HEK293 (cell line): ENCODE data around the gene CASP10.

ENCODE experiments used
- CTCF ChIA-PET: fragments of 350-600 bp; formaldehyde crosslinking; extraction: SDS; loops from one replicate; lab custom pipeline; 2021; ENCODE audit warnings: antibody characterized with exemption; lab: Yijun Ruan, JAX
- POLR2A ChIA-PET: fragments of 300-600 bp; formaldehyde crosslinking; extraction: SDS; loops from one replicate; lab custom pipeline; 2020; ENCODE audit warnings: antibody characterized with exemption, inconsistent platforms; lab: Yijun Ruan, JAX
- H3K27ac ChIP-seq: fragments of 200-500 bp; sonication (Bioruptor generic); 2 replicates; pipeline ENCODE4 v1.5.1; 2014; ENCODE audit warnings: low read depth, low read length, control low read depth, inconsistent platforms; ENCODE audit errors: extremely low read depth
- H3K36me3 ChIP-seq, 2 experiments: fragments of 200-500 bp in 1 of 2; sonication (Bioruptor generic) in 1 of 2; 1 replicate in 1 of 2; 2 replicates in 1 of 2; pipeline ENCODE4 v1.5.1; 2014 to 2017; ENCODE audit warnings: inconsistent platforms in 2 of 2, low read length in 2 of 2; ENCODE audit not compliant: control insufficient read depth in 2 of 2, insufficient read depth in 1 of 2
- H3K4me1 ChIP-seq: fragments of 200-500 bp; sonication (Bioruptor generic); 2 replicates; pipeline ENCODE4 v1.5.1; 2014; ENCODE audit warnings: mild to moderate bottlenecking, low read length, inconsistent platforms; ENCODE audit not compliant: control insufficient read depth, insufficient read depth
- H3K4me3 ChIP-seq: 2 replicates; pipeline ENCODE4 v1.5.1; 2011; ENCODE audit warnings: low read depth, mild to moderate bottlenecking, control low read depth, low read length, moderate library complexity
- H3K9me3 ChIP-seq: fragments of 200-500 bp; sonication (Bioruptor generic); 2 replicates; pipeline ENCODE4 v1.5.1; 2014; ENCODE audit warnings: low read depth, low read length, inconsistent platforms; ENCODE audit not compliant: control insufficient read depth, insufficient read depth
- AEBP2 ChIP-seq: fragments of 450-650 bp; formaldehyde crosslinking; IDR thresholded peaks from 2 replicates; pipeline ENCODE4 v1.5.1; 2016; ENCODE audit warnings: missing biosample characterization, missing genetic modification characterization, borderline replicate concordance
- BCL11B ChIP-seq: fragments of 450-650 bp; formaldehyde crosslinking; IDR thresholded peaks from 2 replicates; pipeline ENCODE4 v1.5.1; 2016; ENCODE audit warnings: low read depth, missing biosample characterization, missing genetic modification characterization
- GLI4 ChIP-seq: fragments of 450-650 bp; formaldehyde crosslinking; IDR thresholded peaks from 2 replicates; pipeline ENCODE4 v1.5.1; 2016; ENCODE audit warnings: missing biosample characterization, missing genetic modification characterization
- GLIS2 ChIP-seq: fragments of 450-650 bp; formaldehyde crosslinking; IDR thresholded peaks from 2 replicates; pipeline ENCODE4 v1.5.1; 2016; ENCODE audit warnings: missing biosample characterization, missing genetic modification characterization
- HOXA7 ChIP-seq: sonication (generic); formaldehyde crosslinking; IDR thresholded peaks from 2 replicates; pipeline ENCODE4 v1.8.1; 2022; ENCODE audit warnings: missing genetic modification reagents, borderline replicate concordance
- PATZ1 ChIP-seq: fragments of 450-650 bp; formaldehyde crosslinking; IDR thresholded peaks from 2 replicates; pipeline ENCODE4 v1.5.1; 2016; ENCODE audit warnings: missing biosample characterization, missing genetic modification characterization
- TCF7L2 ChIP-seq: IDR thresholded peaks from 2 replicates; pipeline ENCODE4 v1.6.1; 2011; ENCODE audit warnings: low read depth, mild to moderate bottlenecking, inconsistent platforms, low read length, moderate library complexity, borderline replicate concordance
- TRIM28 ChIP-seq: IDR thresholded peaks from 2 replicates; pipeline ENCODE4 v1.6.1; 2011; ENCODE audit warnings: low read length, control low read depth, borderline replicate concordance
- ZBTB17 ChIP-seq: fragments of 450-650 bp; formaldehyde crosslinking; IDR thresholded peaks from 2 replicates; pipeline ENCODE4 v1.5.1; 2016; ENCODE audit warnings: missing biosample characterization, missing genetic modification characterization
- ZBTB44 ChIP-seq: fragments of 450-650 bp; IDR thresholded peaks from 2 replicates; pipeline ENCODE4 v1.5.1; 2018; ENCODE audit warnings: missing biosample characterization, mild to moderate bottlenecking, missing genetic modification characterization
- ZEB2 ChIP-seq: fragments of 450-650 bp; formaldehyde crosslinking; IDR thresholded peaks from 2 replicates; pipeline ENCODE4 v1.5.1; 2016; ENCODE audit warnings: missing biosample characterization, missing genetic modification characterization
- ZNF10 ChIP-seq: fragments of 450-650 bp; formaldehyde crosslinking; IDR thresholded peaks from 2 replicates; pipeline ENCODE4 v1.5.1; 2017; ENCODE audit warnings: missing biosample characterization, missing genetic modification characterization
- ZNF112 ChIP-seq: fragments of 450-650 bp; formaldehyde crosslinking; IDR thresholded peaks from 2 replicates; pipeline ENCODE4 v1.5.0; 2017; ENCODE audit warnings: missing biosample characterization, missing genetic modification characterization
- ZNF148 ChIP-seq: fragments of 450-650 bp; formaldehyde crosslinking; IDR thresholded peaks from 2 replicates; pipeline ENCODE4 v1.5.0; 2017; ENCODE audit warnings: missing biosample characterization, missing genetic modification characterization, borderline replicate concordance
- ZNF18 ChIP-seq: fragments of 450-650 bp; formaldehyde crosslinking; IDR thresholded peaks from 2 replicates; pipeline ENCODE4 v1.5.1; 2016; ENCODE audit warnings: missing biosample characterization, missing genetic modification characterization
- ZNF214 ChIP-seq: fragments of 450-650 bp; formaldehyde crosslinking; IDR thresholded peaks from 2 replicates; pipeline ENCODE4 v1.5.1; 2017; ENCODE audit warnings: missing biosample characterization, mild to moderate bottlenecking, missing genetic modification characterization, borderline replicate concordance
- ZNF223 ChIP-seq: fragments of 450-650 bp; formaldehyde crosslinking; IDR thresholded peaks from 2 replicates; pipeline ENCODE4 v1.5.1; 2016; ENCODE audit warnings: missing biosample characterization, missing genetic modification characterization
- ZNF266 ChIP-seq: fragments of 450-650 bp; formaldehyde crosslinking; IDR thresholded peaks from 2 replicates; pipeline ENCODE4 v1.5.1; 2016; ENCODE audit warnings: missing biosample characterization, missing genetic modification characterization, low read depth
- ZNF302 ChIP-seq: fragments of 450-650 bp; formaldehyde crosslinking; IDR thresholded peaks from 2 replicates; pipeline ENCODE4 v1.5.1; 2016; ENCODE audit warnings: missing biosample characterization, missing genetic modification characterization, low read depth
- ZNF341 ChIP-seq: fragments of 450-650 bp; formaldehyde crosslinking; IDR thresholded peaks from 2 replicates; pipeline ENCODE4; 2016; ENCODE audit warnings: low read depth, missing biosample characterization, missing genetic modification characterization
- ZNF354C ChIP-seq: fragments of 450-650 bp; formaldehyde crosslinking; IDR thresholded peaks from 2 replicates; pipeline ENCODE4 v1.5.1; 2016; ENCODE audit warnings: missing biosample characterization, missing genetic modification characterization, low read depth, borderline replicate concordance
- ZNF366 ChIP-seq: fragments of 450-650 bp; formaldehyde crosslinking; conservative IDR thresholded peaks from 2 replicates; pipeline ENCODE4 v1.5.1; 2016; ENCODE audit warnings: missing biosample characterization, missing genetic modification characterization
- ZNF404 ChIP-seq: fragments of 450-650 bp; formaldehyde crosslinking; IDR thresholded peaks from 2 replicates; pipeline ENCODE4 v1.5.1; 2017; ENCODE audit warnings: missing biosample characterization, missing genetic modification characterization
- ZNF433 ChIP-seq: fragments of 450-650 bp; formaldehyde crosslinking; IDR thresholded peaks from 2 replicates; pipeline ENCODE4 v1.5.1; 2016; ENCODE audit warnings: missing biosample characterization, missing genetic modification characterization, low read depth
- ZNF521 ChIP-seq: fragments of 450-650 bp; formaldehyde crosslinking; IDR thresholded peaks from 2 replicates; pipeline ENCODE4 v1.5.1; 2017; ENCODE audit warnings: missing biosample characterization, mild to moderate bottlenecking, missing genetic modification characterization
- ZNF571 ChIP-seq: fragments of 450-650 bp; formaldehyde crosslinking; IDR thresholded peaks from 2 replicates; pipeline ENCODE4 v1.5.0; 2017; ENCODE audit warnings: missing biosample characterization, missing genetic modification characterization
- ZNF596 ChIP-seq: fragments of 450-650 bp; IDR thresholded peaks from 2 replicates; pipeline ENCODE4 v1.5.0; 2018; ENCODE audit warnings: missing biosample characterization, mild to moderate bottlenecking, missing genetic modification characterization, moderate library complexity
- ZNF776 ChIP-seq: fragments of 450-650 bp; formaldehyde crosslinking; IDR thresholded peaks from 2 replicates; pipeline ENCODE4 v1.5.0; 2017; ENCODE audit warnings: missing biosample characterization, missing genetic modification characterization, borderline replicate concordance

The CASP10 gene

GRCh38 chr2:201216918-201217317, 34.0 kb downstream of the CASP10 start:
- CTCF ChIA-PET = no interaction called here
- H3K27ac ChIP-seq = no peak overlapping the region
- H3K4me1 ChIP-seq = peaks cover 6% of the 10 kb centered on the region
- no peak overlapping the region for H3K4me3 ChIP-seq
- no peak for TF ChIP-seq ZNF354C (tag by site-specific recombination)
- TF ChIP-seq ZNF214 (tag by site-specific recombination) = no peak
- TF ChIP-seq ZNF148 (tag by site-specific recombination) = no peak
- TF ChIP-seq ZNF433 (tag by site-specific recombination) = no peak
- TF ChIP-seq ZNF776 = no peak
- no peak for TF ChIP-seq GLIS2 (tag by site-specific recombination)
- TF ChIP-seq GLI4 = no peak
- no peak for TF ChIP-seq ZNF223 (tag by site-specific recombination)
- no peak for TF ChIP-seq ZBTB44 (tag by site-specific recombination)
- TF ChIP-seq ZNF302 = no peak
- no peak for TF ChIP-seq ZNF521 (tag by site-specific recombination)
- no peak for TF ChIP-seq ZNF366 (tag by site-specific recombination)
- TF ChIP-seq ZNF112 = no peak
- TF ChIP-seq ZNF404 (tag by site-specific recombination) = no peak
- no peak for TF ChIP-seq BCL11B (tag by site-specific recombination)
- H3K36me3 ChIP-seq = peaks cover 0 to 27% of the 10 kb centered on the region in 2 experiments; a peak in 2 of 3 replicates
- no peaks in the 10 kb centered on the region for H3K9me3 ChIP-seq
- POLR2A ChIA-PET = no interaction called here

- CTCF ChIA-PET = interaction anchor here (0.7 to 3.5 kb wide), 3 partner anchors 14 to 314 kb away, joined by 3 to 37 read pairs (median 6); no protein-coding TSS in a partner anchor
- POLR2A ChIA-PET = no interaction called here
- no peak overlapping the region for H3K27ac ChIP-seq
- no peak overlapping the region for H3K4me3 ChIP-seq
- peaks cover 0 to 27% of the 10 kb centered on the region in 2 experiments; a peak in 2 of 3 replicates for H3K36me3 ChIP-seq
- peaks cover 6% of the 10 kb centered on the region for H3K4me1 ChIP-seq
- H3K9me3 ChIP-seq = no peaks in the 10 kb centered on the region
- peak; percentile 47; the same call in 1 of the 2 replicates for TF ChIP-seq ZBTB17
- no peak for TF ChIP-seq PATZ1 (tag by site-specific recombination)
- peak; percentile 41; the same call in 1 of the 2 replicates for TF ChIP-seq ZEB2
- TF ChIP-seq ZNF571 = no peak
- TF ChIP-seq ZNF10 (tag by site-specific recombination) = no peak
- TF ChIP-seq ZNF266 (tag by site-specific recombination) = no peak
- TF ChIP-seq TRIM28 = no peak
- TF ChIP-seq HOXA7 = no peak
- TF ChIP-seq ZNF18 (tag by site-specific recombination) = no peak
- TF ChIP-seq ZNF596 (tag by site-specific recombination) = no peak
- TF ChIP-seq ZNF341 (tag by site-specific recombination) = no peak
- no peak for TF ChIP-seq TCF7L2
- TF ChIP-seq AEBP2 (tag by site-specific recombination) = no peak
Observed at GRCh38 chr2:201218780-201219179, 35.8 kb downstream of the CASP10 start.
